Esophagus mucosa (tissue), 1 donor: ENCODE data around the gene QRFP. TPM values are rescaled to one million over a fixed set of nuclear protein-coding genes. Genes with fewer than 3 reads are reported as not detected.
"Not testable (repeated sequence)": the region's sequence is repeated elsewhere in the genome, so short reads cannot be mapped to it uniquely, and the experiment has no call there.

Experiments used
- ATAC-seq: fragments of 200-7000 bp; cut with Tn5 transposase; one replicate; pipeline ENCODE4 v1.9.1; 2020
- total RNA-seq: library from RNA; stranded (reverse); gene quantifications from one replicate; pipeline ENCODE4 v1.2.4, GENCODE V29; 2023
- donor health status: DM: yes; HTN: yes; CAD: no.

Gene QRFP
- total RNA-seq, 1 donor from 2014 or later = not detected

DNA sequence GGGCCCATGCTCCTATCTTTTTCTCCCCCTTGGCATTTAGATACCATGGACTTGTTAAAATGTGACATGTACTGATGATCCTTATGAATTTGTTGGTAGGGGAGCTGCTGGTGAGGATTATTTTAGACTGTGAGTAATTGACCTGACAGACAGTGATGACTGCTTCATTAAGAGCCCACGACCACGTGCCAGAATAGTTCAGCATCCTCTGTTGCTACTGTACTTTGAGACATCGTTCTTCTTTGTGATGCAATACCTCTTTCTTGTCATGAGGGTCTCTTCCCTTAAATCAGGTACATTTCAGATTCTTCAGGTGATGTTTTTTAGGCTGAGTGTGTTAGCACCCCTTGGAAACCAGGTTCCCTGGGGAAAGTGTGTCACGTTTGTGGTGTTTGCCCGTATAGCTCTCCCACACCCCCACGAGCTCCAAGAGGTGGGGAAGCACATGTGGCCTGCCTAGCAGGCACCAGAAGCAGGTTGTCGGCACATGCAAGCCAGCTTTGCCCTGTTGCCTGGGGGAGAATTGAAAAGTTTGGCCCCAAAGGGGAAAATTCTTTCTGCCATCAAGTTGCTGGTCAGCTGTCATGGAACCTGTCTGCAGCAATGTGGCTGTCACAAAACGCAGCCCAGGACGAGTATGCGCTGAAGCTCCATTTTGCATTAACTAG, 25.1 kb downstream of the QRFP start:
- no peak for ATAC-seq

DNA sequence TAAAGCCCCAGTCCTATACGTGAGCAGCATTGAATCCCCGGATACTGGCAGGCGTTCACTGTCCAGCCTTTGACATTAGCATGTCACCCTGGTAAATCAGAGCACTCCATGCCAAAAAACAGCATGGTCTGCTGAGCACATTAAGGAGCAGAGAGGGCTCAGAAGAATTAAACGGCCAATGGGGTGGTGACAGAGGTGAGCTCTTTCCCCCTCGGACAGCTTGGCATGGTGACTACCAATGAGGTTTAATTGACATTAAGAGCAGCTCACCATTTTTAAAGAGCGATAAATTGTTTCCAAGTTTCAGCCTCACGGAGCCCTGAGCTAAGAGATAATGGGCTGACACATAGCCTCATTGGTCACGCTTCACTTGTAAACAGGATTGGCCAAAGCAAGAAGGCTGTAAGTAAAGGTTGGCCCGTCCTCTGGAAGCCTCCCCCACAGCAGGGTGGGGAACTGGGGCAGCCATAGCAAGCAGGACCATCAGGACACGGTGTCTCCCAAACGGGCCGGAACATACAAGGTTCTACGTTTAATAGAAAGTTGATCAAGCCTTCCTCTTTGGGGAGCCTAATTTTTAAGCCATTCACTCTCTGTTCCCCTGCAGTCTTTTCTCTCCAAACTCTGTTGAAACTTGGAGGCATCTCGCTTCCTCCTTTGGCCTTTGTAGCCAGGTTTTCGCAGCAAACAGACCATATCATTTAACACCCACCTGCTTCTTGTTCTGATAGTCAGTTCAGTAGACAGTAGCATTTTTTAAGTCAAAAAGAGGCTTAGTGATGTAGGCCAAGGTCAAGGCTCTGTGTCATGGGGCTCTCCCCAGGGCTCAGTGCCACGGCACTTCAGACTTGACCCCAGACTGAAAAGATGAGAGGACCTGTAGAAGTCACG, 25.9 kb downstream of the QRFP start:
- no peak for ATAC-seq

DNA sequence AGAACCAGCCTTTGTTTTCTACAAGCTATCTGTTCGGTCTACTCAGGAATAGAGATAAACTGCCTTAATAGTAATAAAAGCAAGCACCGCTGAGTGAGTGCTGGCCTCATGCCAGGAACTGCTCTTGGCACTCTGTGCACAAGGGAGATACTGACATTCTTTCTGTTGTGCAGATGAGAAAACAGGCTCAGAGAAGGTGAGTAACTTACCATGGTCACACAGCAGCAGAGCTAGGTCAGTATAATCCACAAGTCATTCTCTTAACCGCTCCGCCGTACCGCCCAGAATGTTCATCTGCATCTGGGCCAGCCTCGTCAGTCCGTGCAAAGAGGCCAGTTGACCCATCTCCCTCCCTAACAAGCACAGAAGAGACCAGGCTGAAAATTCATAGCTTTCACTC, 27.4 kb downstream of the QRFP start:
- ATAC-seq = no peak

DNA sequence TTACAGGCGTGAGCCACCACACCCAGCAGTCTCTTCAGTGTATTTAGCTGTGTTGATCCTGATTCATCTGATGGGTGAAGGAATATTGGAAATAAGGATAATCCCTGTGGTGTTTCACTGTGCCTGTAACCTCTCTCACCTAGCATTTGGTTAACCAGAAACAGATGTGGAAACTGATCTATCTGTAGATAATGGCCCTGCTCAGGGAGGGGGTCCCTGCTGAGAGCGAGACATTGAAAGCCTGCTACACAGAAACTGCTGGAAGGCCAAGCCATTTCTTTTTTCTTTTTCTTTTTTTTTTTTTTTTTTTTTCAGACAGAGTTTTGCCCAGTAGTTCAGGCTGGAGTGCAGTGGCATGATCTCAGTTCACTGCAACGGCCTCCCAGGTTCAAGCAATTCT, 28.4 kb downstream of the QRFP start:
- no peak for ATAC-seq

DNA sequence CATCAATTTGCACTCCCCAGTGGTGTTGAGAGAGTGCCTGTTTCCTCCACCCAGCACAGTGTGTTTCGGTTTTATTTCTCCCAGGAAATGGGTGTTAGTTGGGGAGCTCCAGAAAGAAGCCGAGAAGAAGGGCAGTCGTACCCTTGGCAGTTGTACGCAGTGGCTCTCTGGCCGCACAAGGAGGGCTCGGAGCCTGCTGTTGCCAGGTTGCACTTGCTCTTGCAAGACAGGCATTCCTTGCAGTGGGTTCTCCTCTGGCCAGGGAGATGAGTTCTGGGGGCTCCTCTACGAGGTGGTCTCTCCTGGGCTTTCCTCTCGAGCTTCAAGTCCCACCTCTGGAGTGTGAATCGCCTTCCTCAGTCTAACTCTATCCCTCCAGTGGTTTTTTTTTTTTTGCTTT, 29.1 kb downstream of the QRFP start:
- ATAC-seq = no peak

DNA sequence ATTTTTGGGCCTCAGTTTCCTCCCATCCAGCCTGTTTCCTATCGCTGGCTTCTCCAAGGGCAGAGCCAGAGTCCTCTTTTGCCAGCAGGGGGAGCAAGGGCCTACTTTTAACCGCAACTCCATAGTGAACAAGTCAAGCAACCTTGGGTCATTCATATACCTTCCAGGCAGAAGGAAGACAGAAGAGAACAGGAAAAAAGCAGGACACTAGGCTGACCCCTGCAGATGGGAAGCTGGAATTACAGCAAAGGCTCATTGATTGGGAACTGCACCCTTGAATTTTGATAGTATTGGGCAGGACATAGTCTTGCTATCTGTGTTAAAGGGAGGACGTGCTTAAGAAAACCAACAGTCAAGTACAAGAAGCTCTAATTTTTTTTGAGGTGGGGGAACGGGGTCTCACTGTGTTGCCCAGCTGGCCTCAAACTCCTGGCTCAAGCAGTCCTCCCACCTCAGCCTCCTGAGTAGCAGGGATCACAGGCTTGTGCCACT, 30.1 kb downstream of the QRFP start:
- peak; percentile 92 for ATAC-seq

DNA sequence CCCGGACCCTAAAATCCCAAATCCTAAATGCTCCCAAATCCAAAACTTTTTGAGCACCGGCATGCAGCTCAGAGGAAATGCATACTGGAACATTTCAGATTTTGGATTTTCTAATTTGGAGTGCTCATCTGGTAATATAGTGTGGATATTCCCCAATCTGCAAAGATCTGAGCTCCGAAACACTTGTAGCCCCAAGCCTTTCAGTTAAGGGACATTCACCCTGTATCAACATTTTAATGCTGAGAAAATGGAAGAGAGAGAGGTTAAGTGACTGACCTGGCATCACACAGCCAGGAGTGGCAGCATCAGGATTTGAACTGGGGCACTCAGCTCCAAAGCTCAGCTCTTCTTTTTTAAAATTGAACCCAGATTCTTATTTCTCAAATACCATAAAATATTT, 30.7 kb downstream of the QRFP start:
- no peak for ATAC-seq

DNA sequence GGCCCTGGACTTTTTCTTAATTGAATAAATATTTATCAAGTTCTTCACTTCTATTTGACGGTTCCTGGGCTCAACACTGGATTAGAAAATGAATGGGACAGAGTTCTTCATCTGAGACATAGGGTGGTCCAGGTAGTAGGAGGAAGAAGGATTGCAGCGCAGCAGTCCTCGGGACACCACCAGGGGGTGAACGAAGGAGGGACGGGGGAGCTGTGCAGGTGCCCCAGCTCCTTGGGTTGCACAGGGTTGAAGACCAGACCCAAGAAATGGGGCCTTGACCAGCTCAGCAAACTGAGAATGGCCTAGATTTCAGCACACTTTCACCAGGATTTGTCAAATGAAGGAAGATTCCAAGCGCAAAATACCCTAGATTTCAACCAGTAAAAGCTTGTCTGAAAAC, 32.1 kb downstream of the QRFP start:
- no peak for ATAC-seq

DNA sequence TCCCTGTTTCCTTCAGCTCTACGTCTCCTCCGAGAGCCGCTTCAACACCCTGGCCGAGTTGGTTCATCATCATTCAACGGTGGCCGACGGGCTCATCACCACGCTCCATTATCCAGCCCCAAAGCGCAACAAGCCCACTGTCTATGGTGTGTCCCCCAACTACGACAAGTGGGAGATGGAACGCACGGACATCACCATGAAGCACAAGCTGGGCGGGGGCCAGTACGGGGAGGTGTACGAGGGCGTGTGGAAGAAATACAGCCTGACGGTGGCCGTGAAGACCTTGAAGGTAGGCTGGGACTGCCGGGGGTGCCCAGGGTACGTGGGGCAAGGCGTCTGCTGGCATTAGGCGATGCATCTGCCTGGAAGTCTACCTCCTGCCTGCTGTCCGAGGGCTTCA, 33.9 kb downstream of the QRFP start:
- ATAC-seq = no peak

DNA sequence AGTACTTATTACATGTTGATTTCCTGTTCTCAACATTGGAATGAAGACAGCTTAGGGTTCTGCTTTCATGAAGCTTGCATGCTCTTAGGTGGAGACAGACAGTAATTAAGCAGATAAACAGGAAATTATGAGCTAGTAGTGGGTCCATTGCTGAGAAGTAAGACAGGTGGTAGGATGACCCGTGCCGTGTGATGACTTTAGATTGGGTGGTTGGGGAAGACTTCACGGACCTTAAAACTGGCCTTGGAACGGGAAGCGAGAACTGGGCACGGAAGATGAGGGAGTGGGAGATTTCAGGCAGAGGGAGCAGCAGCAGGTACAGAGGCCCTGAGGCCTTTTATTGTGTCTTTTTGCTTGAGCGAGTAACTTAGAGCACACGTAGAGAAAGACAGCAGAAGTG, 34.4 kb downstream of the QRFP start:
- no peak for ATAC-seq

DNA sequence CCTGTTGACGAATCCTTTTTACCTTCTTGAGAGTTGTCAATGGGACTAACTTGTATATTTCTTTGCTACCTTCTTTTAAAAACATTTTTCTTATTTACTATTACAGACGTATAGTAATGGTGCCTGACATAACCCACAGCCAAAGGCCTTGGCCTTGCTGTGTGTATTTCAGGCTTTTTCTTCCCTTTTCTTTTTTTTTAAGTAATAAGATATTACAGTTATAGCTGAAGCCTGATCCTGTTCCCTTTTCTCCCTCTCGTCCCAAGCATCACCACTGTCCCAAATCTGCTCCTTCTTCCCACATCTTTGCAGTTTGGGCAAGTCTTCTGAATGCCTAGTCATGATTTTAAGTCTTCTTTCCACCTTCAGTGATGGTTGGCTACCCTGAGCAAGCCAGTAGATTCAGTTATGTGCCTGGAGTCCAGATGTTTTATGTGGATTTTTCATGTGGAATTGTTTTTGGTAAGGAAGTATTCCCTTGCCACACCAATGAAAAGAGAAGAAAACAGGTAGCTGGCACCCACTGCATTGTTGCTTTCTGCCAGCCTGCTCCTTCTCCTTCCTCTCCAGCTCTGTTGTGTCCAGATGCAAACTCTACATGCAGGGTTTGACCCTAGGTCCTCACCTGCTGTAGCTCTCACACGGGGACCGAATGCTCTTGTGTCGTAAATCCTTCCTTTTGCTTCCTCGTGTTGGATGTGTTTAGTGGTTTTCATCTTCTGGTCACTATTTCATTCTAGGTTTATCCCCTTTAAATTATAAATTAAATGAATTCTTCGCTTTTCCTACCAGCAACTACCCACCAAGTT, 35.0 kb downstream of the QRFP start:
- ATAC-seq = no peak

DNA sequence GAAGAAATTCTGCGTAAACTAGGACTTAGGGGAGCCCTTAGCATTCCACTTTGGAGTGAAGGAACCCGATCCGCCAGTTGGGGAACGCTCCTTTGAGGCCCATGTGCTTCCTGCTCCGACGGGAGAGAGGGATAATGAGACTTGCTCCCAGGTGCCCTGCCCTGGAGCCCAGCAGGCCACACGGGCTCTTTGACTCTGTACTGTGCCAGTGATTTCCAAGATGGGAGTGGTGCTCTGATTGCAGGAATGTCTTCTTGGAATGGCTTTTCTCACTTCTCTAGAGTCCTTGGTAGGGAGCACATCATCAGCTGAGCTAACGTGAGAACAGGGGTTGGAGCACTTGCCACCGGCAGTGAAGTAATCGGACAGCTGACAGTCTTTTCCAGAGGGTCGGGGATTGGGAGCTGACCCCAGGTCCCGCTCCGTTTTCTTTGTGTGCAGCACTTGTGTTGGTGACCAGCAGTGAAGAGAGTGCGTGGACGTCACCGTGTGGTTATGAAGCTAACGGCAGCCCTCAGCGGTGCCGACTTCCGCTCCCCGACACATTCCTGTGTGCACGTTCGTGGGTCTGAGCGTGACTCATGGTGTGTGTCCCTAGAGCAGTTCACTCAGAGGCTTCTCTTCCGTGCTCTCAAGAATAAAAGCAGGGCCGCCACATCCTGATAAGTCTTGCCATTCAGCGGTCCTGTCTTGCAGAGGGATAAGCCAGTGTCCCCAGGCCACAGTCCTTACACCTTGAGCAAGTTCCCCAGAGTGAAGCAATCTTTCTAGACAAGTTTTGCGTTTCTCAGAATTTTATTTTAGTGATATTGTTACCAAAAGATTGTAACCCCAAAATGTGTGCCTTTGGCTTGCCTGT, 35.9 kb downstream of the QRFP start:
- peak; percentile 68 for ATAC-seq

DNA sequence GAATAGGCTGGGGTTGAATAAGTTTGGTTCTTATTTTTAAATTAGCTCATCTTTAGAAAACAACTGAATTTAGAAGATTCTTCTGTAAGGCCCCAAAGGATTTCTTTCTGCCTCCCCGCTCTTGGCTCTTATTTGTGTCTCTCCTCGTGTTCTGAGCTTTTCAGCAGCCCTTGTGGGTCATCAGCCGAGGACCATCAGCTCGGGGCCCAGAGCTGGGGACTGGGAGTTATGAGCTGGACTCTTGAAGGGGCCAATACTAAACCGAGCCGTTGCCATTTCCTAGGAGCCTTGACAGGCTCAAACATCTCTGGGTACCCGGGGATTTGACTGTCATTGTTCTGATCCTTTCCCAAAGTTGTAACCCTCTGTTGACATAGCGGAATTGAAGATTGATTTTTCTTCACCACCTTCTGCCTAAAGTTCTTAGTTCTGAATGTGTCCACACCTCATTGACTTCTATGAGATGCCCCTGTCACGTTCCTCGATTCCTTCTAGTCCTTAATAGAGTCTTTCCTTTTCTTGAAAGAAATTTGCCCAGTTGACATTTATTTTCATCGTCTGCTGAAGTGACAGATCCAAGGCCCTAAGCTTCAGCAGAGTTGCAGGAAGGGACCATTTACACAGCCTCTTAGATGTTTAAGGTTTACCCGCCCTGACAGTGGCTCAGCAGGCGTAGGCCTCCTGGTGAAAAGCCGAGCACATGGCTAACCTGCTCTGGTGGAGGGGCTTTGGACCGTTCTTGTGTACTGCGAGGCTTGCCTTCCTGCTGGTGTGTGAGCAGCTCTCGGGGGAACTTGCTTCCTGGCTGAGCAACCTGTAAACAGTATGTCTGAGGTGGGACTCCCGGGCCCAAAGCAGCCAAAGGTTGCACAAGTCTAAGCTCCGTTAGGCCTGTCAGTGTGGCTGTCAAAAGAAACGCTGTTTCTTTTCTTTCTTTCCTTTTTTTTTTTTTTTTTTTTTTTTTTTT, 37.6 kb downstream of the QRFP start:
- ATAC-seq = no peak

DNA sequence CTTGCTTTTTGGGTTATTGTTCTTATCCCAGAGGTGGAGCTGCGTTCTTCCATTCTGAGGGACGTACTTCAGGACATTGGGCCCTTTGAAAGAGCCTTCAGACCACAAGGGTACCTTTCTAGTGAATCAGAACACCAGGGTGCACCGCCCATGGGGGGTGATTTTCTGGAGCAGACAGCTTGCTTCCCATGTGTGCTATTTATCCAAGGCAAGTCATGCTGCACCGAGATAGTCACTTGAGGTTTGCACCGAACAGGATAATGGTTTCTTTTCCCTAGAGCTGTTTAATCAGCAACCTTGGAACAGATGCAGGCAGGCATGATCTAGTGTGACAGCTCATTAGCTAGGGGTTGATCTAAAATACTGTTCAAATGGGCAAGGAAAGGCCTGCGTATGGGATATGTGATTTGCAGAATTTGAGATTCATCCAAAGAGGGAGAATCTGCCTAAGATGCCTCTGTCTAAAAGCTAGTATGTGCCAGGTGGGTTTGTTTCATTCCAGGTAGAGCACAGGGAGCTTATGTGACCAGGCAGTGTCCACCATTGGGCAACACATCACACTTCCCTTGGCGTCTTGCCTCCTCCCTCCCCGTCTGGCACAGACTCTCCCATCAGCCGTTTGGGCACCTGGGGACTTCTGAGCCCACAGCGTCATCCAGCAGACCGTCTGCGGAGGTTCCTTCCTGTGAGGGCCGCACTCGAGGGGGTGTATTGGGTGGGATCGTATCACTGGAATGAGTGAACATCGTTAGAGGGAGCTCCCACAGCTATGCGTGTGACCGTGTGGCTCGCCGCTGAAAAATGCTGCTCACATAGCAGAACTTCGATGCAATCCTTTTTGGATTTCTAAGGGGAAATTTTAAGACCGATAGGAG, 38.5 kb downstream of the QRFP start:
- no peak for ATAC-seq

DNA sequence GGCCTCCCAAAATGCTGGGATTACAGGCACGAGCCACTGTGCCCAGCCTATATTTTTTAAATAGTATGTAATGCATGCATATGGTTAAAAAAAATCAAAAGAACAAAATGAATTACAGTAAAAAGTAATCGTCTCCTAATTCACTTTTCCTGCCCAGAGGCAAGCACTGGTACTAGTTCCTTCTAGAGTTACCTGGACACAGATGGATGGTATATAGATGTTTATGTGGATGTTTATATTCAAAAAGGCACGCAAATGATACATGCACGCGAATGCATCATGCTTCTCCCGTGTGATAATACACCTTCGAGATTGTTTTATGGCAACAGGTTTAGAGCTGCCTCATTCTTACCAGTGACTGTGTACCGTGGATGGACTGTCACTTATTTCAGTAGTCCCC, 40.1 kb downstream of the QRFP start:
- ATAC-seq = no peak

DNA sequence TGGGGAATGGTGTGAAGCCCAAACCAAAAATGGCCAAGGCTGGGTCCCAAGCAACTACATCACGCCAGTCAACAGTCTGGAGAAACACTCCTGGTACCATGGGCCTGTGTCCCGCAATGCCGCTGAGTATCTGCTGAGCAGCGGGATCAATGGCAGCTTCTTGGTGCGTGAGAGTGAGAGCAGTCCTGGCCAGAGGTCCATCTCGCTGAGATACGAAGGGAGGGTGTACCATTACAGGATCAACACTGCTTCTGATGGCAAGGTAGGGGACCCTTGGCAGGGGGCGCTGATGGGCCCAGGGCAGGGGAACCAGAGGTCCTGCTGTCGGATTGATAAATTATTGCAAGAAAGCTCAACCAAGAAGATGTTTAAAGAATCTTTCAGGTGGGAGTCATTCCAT, 41.8 kb downstream of the QRFP start:
- no peak for ATAC-seq

DNA sequence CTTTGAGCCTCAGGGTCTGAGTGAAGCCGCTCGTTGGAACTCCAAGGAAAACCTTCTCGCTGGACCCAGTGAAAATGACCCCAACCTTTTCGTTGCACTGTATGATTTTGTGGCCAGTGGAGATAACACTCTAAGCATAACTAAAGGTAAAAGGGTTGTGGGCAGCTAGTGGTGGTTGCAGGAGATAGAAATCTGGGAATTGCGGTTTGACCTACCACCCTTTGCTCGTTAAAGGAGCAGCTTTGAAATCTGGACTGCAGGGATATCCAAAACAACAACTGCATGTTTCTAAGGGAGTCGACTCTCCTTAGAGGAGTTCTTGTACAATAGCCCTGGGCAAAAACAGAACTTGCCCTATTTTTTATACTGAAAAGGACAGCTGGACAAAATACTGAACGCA, 42.5 kb downstream of the QRFP start:
- ATAC-seq = no peak

DNA sequence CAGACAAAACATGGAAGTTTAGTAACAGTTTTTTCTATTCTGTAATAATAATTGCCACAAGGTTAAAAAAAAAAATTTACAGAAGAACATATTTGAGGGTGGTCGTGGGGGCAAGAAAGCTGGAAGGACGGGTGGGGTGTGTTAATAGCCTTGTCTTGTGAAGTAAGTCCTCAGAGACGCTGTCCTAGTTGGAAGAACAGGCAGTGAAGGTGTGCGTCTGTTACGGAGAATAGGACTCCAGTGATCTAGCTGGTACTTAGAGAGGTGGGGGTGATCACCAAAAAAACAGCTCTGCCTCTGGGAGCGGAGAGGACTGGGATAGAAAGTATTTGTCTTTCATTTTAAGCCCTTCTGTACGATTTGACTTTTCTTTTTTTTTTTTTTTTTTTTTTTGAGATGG, 43.8 kb downstream of the QRFP start:
- no peak for ATAC-seq

DNA sequence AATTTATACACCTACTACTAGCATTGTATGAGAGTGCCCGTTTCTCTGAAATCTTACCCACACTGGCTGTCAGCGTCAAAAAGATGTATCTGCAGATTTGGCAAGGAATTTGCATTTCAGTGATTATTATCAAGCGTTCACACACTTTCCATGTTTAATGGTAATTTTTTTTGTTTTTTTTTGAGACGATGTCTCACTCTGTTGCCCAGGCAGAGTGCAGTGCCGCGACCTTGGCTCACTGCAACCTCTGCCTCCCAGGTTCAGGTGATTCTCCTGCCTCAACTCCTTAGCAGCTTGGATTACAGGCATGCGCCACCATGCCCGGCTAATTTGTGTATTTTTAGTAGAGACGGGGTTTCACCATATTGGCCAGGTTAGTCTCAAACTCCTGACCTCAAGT, 47.3 kb downstream of the QRFP start:
- no peak for ATAC-seq

DNA sequence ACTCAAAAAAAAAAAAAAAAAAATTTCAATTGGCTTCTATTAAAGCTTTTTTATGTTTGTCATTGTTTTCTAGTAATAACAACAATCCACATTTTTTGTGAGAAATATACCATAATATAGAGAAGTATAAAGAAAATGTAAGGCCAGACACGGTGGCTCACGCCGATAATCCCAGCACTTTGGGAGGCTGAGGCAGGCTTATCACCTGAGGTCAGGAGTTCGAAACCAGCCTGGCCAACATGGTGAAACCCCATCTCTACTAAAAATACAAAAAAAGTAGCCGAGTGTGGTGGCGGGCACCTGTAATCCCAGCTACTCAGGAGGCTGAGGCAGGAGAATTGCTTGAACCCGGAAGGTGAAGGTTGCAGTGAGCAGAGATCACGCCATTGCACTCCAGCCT, 48.1 kb downstream of the QRFP start:
- not testable (repeated sequence) for ATAC-seq
